NCI-H187 treated with DMSO at 0.1 percent for 48 hours (cell line): Measurements from ENCODE around the gene TYMP.
"Not testable (repeated sequence)": the region's sequence is repeated elsewhere in the genome, so short reads cannot be mapped to it uniquely, and the experiment has no call there.

Experiments used
- DNase-seq: peaks from one replicate; lab custom pipeline; 2025; lab: John Stamatoyannopoulos, UW

Gene TYMP

DNA sequence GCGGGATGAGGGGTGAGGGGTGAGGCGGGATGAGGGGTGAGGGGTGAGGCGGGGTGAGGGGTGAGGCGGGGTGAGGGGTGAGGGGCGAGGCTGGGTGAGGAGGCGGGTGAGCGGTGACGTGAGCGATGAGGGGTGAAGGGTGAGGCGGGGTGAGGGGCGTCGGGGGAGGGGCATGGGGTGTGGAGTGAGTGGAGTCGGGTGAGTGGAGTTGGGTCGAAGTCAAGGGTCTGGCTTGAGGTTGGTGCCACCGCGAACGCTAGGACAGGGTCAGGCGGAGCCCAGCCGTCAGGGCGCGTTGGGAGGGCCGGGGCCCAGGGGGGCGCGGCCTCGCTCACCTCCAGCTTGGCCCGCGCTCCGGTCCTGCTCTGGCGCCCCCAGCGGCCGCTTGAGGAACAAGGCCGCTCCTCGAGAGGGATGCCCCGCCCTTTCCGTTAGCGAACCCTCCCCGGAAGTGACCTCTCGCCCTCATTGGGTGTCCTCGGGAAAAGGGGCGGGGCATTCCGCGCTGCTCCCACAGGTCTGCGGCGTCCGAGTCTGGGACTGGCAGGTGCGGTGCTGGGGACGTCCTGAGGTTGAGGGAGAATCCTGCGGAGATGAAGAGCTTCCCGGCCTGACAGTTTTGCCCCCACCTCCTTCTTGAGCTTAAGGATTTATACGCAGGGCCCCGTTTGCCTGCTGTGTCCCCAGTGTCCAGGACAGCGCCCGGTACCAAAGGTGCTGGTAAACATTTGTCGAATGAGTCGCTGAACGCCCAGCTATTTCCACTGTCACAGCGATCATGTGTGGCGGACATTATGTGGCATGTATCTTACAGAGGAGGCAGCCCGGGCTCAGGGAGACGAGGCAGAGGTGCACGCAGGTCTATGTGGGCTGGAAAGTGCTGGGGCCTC, 33.0 kb upstream of the TYMP start, which contains the start of gene SYCE3:
SYCE3 (minus strand) TSS at position 397 of the 890 bp plus-strand sequence. CDS start 6,514 bp downstream, outside the sequence.
- DNase-seq = peak; percentile 2

DNA sequence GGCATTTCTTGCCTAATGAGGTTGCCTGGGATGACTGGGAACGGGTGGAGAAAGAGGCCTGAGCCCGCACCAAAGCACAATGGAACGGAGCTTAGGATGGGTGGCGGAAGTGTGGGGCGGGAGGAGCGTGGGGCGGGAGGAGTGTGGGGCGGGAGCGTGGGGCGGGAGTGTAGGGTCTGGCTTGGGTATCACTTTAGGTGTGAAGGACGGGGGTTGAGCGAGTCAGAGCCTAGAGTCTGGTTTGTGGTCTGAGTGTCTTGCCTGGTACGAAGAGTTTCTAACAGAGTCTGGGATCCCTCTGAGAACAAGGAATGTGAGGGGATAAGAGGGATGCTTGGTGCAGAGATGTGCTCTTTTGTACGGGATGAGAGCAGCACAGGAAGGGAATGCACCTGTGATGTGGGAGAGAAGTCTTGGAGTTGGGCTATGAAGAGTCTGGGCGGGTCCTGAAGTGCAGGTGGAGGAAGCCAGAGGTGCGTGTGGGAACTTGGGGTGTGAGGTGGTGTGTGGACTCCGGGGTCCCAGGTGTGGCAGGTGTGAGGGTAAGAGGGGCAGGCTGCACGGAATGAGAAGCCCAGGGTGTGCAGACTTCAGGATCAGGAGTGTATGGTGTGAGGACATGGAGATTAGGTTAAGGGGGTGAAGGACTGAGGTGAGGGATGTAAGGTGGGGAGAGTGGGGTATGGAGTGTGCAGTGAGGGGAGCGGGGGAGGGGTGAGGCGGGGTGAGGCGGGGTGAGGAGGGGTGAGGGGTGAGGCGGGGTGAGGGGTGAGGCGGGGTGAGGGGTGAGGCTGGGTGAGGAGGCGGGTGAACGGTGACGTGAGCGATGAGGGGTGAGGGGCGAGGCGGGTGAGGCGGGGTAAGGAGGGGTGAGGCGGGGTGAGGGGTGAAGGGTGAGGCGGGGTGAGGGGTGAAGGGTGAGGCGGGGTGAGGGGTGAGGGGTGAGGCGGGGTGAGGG, 31.9 kb upstream of the TYMP start:
- DNase-seq = no peak

DNA sequence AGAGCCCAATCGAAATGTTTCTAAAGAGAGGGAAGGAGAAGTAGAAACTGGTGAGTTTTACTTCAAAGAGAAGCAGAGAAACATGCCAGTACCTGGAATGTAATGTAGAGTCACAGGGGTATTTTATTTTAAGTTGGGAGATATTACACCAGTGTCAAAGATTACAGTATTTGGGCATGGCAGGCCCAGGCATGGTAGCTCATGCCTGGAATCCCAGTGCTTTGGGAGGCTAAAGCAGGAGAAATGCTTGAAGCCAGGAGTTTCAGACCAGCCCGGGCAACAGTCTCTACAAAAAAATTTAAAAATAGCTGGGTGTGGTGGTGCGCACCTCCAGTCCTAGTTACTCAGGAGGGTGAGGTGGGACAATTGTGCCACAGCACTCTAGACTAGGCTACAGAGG, 30.2 kb upstream of the TYMP start:
- no peak for DNase-seq

DNA sequence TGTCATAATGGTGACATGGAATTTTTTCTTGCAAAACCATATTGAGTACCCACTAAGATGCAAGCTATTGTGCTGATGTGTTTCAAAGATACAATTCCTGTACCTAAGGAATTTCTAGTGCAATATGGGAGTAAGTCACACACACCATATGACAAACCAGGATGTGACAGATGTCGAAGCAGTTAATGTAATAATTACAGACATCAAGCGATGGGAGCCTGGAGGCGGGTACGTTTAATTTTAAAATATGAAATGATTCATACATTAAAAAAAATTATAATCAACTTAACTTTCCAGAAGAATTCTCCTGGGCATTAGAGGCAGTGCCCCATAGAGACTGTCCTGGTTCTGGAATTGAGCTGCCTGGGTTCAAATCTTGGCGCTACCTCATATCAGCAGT, 26.9 kb upstream of the TYMP start:
- no peak for DNase-seq

DNA sequence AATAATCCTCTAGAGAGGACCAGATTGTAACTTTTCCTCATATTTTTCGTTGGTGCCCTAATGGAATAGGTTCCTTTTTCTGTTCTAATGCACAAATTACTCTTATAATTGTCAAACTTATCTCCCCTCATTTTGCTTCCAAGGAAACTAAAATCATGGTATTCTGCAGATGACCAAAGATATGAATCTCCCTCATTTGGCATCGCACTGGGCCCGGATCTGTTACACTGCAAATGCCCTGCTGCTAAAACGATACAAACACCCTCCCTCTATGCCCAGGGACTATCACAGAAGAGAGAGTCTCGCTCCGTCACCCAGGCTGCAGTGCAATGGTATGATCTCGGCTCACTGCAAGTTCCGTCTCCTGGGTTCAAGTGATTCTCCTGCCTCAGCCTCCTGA, 23.5 kb upstream of the TYMP start:
- no peak for DNase-seq

DNA sequence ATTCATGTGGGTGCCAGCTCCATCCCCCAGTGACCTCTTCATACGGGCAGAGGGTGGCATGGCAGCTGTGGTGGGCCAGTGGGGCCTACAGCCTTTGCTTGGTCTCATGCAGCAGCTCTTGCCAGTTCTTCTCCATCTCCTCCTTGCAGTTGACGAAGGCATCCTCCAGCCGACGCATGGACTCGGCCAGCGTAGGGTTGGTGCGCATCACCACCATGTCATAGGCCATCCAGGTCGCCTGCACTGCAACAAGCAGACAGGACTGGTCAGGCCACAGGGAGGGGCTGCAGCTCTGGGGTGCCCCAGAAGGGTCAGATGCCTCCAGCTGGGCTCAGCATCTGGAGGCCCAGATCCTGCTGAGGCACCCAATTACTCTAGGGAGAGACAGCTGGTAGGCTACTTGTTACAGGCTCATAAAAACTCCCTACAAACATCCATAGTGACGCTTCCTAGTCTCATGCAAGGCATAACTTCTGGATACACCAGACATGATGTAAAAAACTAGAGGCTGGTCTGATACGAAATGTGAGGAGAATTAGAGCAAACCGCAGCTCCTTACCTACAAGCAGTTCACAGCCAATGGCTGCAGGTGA, 21.4 kb upstream of the TYMP start:
- no peak for DNase-seq

DNA sequence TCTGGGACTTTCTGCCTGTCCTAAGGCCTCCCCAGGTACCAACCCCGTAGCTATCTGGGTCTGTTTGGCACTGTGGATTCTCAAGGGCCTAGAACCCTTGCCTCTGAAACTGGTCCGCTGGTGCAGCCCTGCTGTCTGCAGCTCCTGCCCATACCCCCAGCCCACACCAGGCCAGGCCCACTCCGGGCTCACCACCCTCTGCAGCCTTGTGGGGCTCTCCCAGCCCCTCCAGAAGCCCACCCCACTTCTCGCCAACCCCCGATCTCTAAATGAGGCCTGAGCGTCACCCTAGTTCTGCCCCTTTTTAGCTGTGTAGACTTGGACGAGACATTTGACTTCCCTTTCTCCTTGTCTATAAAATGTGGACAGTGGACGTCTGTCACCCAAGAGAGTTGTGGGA, 20.6 kb upstream of the TYMP start:
- no peak for DNase-seq

DNA sequence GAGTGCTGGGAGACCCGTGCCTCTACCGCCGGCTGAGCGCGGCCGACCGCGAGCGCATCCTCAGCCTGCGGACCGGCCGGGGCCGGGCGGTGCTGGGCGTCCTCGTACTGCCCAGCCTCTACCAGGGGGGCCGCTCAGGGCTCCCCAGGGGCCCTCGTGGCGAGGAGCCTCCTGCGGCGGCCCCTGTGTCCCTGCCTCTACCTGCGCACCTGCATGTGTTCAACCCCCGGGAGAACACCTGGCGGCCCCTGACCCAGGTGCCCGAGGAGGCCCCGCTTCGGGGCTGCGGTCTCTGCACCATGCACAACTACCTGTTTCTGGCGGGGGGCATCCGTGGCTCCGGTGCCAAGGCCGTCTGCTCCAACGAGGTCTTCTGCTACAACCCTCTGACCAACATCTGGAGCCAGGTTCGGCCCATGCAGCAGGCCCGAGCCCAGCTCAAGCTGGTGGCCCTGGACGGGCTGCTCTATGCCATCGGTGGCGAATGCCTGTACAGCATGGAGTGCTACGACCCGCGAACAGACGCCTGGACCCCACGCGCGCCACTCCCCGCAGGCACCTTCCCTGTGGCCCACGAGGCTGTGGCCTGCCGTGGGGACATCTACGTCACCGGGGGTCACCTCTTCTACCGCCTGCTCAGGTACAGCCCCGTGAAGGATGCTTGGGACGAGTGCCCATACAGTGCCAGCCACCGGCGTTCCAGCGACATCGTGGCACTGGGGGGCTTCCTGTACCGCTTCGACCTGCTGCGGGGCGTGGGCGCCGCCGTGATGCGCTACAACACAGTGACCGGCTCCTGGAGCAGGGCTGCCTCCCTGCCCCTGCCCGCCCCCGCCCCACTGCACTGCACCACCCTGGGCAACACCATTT, 19.3 kb upstream of the TYMP start:
- no peak for DNase-seq

DNA sequence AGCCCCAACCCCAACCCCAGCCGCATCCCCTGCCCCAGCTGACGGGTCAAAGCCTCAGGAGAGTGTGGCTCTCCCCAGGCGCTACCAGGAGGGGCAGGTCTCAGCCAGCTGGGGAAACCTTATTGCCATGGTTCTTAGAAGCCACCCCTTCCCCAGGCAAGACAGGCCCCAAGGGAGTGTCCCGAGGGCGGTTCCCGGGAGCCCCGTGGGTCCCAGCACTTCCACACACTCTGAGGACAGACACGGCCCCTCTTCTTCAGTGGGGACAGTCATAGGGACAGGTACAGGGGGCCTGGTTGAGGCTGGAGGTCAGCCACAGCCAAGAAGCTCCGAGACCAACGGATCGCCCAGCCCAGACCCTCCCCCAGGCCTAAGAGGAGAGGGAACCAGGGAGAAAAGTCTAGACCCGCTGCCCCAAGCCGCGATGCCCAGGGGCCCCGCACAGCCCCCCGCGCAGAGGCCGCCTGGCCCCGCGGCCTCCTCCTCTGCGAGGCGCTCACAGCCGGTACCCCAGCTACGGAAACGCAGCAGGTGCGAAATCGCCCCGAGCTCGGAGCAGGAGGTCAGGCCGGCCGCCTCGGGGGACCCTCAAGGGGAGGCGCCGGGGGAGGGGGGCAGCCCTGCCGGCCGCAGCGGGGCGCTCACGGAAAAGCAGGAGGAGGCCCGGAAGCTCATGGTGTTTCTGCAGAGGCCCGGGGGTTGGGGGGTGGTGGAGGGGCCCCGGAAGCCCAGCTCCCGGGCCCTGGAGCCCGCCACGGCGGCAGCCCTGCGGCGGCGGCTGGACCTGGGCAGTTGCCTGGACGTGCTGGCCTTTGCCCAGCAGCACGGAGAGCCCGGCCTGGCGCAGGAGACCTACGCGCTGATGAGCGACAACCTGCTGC, 18.5 kb upstream of the TYMP start:
- DNase-seq = no peak

DNA sequence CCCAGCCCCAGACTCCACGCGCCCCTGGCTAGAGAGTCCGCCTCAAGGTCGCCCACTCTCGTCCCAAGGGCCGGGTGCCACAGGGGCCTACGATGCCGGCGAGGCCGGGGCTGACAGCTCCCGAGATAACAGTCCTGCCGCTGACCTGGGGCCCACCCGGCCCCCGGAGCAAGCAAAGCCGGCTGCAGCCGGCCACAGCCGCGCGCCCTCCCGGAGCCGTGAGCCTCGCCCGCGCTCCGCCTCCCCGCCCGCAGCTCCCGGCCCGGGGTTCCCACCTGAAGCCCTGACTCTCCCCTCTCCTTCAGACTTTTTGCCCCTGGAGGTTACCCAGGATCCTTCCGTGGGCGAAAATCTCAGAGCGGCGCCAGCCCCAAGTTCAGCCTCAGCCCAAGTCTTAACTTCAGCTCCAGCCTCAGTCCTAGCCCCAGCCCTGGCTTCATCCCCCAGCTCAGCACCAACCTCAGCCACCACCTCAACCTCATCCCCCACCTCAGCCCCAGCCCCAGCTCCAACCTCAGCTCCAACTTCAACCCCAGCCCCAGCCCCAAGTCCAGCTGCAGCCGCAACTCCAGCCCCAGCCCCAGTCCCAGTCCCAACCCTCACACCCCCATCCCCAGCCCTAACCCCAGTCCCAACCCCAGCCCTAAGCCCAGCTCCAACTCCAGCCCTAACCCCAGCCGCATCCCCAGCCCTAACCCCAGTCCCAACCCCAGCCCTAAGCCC, 17.6 kb upstream of the TYMP start:
- no peak for DNase-seq

DNA sequence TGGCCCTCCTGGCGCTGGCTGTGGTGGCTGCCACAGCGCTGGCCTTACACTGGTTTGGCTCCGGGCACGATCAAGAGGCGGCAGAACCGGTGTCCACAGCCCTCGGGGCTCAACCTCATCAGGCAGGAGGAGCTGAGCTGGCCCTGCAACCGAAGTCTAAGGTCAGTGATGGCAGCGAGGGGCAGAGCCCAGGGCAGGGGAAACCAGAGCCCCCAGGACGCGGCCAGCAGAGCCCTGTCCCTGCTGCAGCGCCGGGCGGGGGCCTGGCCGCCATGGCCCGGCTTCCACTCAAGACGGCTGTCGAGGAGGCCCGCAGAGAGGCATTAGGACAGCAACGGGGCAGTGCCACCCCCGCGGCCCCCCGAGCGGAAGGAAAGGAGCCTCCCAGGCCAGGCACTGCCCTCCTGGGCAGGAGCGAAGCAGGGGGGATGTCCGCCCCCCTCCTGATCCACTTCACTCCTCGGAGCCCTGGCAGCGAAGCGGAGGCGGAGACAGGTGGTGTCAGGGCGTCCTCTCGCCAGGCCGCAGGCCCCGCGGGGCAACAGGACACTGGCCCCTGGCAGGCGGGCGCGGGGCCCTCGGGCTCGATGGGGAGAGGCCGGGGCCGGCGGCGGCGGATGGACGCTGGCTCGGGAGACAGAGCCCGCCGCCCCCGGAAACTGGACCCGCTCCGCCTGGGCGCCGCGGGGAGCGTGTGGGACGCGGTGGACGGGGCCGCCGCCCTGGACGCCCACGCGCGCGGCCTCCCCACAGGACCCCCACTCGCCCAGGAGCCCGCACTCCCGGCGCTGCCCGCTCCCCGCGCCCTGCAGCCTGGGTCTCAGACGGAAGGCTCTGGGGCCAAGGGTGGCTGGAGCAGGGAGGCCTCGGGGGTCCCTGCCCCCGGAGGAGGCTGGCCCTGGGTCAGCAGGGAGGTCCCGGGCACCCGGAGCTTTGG, 16.8 kb upstream of the TYMP start:
- no peak for DNase-seq

DNA sequence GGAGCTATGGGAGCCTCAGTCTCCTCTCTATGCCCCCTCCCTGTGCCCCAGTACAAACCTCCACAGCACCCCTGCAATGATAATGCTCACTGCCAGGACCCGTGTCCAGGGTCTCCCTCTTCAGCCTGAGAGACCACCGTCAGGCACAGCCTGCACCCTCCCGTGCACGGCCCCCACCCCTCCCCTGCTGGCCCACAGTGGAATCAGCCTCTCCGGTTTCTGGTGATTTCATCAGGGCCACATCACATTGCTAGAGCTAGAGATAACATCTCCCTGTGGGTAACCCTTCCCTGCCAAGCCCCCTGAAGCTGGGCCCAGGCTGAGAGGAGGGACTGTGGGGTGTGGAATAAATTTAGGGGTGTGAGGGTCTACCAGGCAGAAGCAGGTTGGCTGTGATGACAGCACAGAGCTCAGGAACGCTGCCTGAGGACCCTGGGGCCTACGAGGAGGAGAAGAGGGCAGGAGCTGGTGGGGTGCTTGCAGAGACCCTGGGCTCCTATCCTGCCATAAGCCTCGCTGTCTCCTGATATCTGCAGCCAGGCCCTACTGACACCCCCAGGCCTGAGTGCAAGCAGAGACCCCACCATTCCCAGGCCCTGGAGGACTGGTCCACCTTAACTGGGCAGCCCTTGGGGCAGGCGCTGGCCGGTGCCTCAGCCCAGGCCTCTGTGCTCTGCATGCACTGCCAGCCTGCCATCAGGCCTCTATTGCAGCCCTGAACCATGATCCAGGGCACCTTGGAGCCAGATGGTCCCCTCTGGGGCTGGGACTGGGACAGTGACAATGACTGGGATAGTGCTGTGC, 15.9 kb upstream of the TYMP start, which contains the start of gene KLHDC7B:
KLHDC7B (plus strand) TSS at position 378 of the 804 bp plus-strand sequence; CDS start at position 723, 345 bp downstream.
- no peak for DNase-seq

DNA sequence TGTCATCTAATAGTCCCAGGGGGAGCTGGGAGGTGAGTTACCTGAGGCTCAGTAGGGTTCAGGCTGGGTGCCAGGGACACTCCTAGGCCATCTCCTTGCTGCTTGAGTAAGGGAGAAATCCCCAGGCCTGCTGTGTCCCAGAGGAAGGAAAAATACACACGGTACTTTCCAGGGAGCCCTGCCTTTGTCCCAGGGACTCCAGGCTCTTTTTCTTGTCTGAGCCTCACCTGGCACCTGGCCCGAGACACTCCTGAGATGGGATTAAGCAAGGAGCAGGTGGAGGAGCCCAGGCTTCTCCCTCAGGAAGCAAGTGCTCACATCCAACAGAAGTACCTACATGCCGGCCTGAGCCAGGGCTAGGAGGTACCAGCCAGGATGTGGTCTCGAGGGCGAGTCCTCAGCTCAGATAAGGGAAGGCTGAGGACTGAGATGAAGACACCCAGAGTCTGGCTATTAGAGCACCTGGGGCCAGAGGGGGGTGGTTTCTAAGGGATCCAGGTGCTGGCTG, 15.0 kb upstream of the TYMP start:
- no peak for DNase-seq

DNA sequence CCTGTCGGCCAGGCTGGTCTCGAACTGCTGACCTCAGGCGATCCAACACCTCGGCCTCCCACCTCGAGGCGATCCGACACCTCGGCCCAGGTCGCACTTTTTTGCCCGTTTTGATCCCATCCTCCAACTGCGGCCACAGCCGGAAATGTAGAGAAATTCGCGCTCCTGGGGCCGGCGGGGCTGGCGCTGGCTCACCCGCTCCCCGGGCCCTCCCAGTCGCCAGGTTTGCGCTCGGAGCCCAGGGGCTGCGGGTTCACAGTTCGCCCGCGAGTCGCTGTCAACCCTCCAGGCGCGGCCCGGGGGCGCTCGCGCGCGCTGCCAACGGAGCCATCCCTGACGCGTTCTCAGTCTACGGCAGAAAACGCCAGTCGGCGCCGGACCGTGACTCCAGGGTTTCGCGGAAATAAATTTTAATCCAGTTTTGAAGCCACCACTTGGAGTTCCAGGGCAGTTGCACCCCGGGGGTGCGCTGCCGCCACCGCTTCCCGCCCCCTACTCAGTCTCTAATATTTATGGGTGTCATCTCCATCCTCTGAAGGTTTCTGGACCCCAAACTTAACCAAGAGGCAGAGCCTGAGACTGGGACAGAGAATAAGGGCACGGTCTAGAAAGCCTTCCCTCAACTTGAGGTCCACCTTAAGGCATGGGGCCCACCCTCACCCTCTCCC, 14.4 kb upstream of the TYMP start:
- DNase-seq = no peak

DNA sequence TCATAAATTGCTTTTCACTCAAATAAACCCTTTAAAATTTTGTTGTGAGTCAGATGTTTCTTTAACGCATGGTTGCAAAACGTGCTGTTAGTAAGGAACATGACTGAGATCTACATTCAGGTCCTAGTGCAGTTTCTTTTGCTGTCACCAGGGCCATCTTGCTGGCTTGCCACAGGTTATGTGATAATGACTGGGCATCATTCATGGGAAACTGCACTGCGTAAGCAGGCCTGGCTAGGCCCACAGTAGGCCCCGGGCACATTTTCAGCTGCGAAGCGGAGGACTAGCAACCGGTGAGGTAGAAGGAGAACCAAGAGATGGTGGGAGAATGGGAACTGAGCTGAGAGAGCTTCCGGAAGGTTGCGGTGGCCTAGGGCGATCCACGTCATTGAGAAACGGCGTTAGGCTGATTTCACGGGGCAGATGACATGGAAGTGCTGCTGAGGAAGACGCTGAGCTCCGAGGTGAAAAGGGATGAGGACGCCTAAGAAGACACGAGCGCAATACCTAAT, 12.7 kb upstream of the TYMP start:
- no peak for DNase-seq

DNA sequence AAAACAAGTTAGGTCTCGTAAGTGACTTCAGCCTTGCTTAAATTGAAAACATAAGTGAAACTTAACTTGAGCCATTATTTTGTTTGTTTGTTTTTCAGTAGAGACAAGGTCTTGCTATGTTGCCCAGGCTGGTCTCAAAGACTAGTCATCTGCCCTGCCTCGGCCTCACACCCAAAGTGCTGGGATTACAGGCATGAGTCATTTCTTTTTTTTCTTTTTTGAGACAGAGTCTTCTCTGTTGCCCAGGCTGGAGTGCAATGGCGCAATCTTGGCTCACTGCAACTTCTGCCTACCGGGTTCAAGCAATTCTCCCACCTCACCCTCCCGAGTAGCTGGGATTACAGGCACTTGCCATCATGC, 11.8 kb upstream of the TYMP start:
- not testable (repeated sequence) for DNase-seq

DNA sequence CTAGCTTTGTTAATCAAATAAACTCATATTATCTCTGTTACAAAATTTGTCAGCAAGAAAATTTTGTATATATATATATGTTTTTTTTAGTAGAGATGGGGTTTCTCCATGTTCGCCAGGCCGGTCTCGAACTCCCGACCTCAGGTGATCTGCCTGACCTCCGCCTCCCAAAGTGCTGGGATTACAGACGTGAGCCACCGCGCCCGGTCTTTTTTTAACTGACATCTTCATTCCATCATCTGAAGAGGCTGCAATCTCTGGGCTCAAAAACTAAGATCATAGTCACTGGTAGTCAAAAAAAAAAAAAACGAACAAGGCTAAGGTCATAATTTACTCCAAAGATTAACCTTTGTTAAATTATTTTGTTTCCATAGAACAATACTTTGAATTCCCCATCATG, 10.6 kb upstream of the TYMP start:
- no peak for DNase-seq
